ENCODE measurements around the gene AQP1.

Gene AQP1

GRCh38 chr7:30911561-30911969 lies at the start of gene AQP1:
TSS of gene AQP1 (plus strand) at chr7:30911853. CDS start at chr7:30911910, 57 bp downstream.
- peak; percentile 81 for DNase-seq

GRCh38 chr7:30862995-30863705 lies 48.5 kb upstream of the AQP1 start:
- peak; percentile 50 for DNase-seq

GRCh38 chr7:30863706-30864035 lies 48.0 kb upstream of the AQP1 start:
- DNase-seq: no peak

GRCh38 chr7:30864101-30864500 lies 47.6 kb upstream of the AQP1 start:
- DNase-seq: no peak

- no peak for DNase-seq
These were observed 46.6 kb upstream of the AQP1 start for GRCh38 chr7:30865076-30865475.

DNA sequence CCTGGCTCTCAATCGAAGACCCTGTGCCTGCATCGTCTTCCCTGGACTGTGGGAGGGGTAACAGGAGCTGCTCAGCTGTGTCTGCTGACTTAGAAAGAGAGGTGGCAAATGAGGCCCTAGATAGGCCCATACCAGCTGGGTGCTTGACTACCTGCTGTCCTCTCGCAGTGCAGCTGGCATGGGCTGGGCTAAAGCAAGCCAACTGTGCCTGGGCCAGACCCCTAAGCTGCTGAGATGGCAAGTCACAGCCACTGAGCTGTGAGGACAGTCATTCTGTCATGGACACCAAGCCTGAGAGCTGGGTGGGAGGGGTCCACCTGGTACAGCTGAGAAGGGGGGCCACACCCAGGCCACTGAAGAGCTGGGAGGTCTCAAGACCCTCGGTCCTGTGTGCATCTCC lies 45.8 kb upstream of the AQP1 start:
- DNase-seq: no peak

GRCh38 chr7:30866939-30867338 lies 44.7 kb upstream of the AQP1 start:
- no peak for DNase-seq

DNA sequence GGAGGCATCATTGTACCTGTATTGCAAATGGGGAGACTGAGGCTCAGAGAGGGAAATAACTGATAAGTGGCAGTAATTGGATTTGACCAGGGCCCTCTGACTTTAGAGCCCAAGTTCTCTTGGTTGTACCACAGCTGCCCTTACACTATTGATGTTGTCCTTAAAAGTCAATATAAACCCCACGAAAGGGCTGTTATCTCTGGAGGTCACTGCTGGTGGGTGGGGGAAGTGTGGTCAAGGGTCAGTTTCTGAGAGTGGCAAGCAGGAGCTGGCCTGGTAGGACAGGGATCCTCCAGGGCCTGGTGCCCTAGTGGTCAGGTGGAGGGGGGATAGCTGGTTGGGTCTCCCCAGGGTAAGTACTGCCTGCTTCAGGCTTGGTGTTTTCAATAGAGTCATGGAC lies 44.2 kb upstream of the AQP1 start:
- DNase-seq: no peak

DNA sequence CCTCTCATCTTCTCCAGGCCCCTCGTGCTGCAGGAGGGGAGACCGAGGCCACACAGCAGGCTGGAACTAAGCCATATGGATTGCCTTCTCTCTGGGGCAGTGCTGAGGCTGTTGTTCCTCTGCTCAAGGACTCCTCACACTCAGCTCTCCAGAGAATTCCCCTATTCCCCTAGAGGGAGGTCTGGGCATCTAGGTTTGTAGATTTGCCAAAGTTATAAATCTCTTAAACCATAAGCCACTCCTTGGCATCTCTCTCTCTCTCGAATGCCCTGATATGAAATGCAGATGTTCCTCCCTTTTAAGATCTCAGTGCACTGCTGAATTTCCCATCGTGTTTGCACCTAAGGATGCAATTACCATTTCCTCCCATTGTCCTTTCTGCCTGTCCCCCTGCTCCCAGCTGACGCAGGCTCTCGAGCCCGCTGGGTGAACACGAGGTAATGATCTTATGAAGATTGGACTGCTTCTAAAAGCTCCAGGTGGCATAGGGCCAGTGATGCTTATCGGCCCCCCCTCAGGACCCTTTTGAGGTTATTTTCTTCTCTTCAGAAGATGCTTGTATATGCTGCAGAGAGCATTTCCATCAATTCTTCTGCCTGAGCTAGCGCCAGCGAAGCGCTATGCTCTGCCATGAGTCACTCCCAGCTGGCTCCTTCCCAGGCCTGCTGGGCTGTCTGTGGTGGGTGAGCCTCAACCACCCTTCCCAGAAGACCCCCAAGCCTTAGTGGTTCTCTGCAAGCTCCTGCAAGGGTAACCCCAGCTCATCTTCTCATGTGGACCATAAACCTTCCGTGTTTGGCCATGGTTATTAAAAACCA lies 41.6 kb upstream of the AQP1 start:
- DNase-seq: peak; percentile 86

DNA sequence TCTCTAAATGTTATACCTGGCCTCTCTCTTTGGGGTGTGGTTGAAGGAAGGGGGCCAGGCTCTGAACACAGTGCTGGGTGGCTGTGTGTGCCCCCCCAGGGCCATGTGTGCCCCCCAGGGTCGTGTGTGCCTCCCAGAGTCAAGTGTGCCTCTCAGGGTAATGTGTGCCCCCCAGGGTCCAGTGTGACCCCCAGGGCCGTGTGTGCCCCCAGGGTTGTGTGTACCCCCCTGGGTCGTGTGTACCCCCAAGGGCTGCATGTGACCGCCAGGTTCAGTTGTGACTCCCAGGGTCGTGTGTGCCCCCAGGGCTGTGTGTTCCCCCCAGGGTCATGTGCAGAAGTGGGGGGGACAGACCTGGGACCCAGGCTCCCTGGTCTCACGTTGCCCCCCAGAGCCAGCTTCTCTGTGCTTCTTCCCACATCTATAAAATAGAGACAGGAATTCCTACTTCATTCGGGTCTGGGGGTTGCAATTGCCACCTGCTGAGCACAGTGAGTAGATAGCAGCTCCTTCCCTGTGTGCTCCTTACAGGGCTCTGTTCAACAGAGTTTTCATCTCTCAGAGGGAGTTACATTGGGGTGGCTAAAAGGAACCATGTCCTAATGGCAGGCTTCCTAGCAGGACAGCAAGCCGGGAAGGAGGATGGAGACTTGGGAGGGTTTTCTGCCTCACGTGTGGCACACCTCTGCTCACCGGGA lies 40.7 kb upstream of the AQP1 start:
- no peak for DNase-seq

DNA sequence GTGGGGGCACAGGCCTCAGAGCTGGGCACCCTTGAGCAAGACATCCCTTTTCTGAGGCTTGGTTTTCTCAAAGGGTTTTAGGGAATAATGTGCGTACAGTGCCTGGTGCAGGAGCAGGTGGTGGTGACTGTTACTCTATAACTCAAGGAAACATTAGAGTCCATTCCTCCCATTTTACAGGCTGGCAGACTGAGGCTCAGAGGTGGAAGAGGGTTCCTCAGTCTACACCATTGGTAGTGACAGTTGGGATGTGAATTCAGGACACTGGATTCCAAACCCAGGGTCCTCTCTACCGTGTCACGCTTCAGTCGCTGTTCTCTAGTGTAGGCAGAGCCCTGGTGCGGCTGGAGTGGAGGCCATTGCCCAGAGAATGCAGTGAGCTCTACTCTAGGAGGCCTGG lies 40.0 kb upstream of the AQP1 start:
- no peak for DNase-seq

GRCh38 chr7:30873207-30873606 lies 38.4 kb upstream of the AQP1 start:
- DNase-seq: no peak

DNA sequence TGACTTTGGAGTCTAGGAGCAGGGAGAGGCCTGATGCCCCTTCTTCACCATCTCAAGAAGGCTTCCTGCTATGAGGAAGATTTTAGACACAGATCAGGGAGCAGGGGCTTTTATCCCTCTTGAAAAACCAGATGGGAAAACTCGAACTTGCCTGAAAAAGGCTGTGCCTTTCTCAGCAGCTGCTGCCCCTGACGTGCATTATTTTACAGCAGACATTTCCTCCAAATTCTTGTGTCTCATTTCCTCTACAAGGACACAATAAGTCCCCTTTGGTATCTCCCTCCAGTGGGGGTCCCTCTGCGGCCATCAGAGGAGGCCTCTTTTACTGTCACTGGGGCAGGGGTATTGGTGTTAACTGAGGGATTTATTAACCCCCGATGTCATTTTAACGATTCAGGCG lies 38.0 kb upstream of the AQP1 start:
- DNase-seq: no peak

GRCh38 chr7:30874656-30875302 lies 36.9 kb upstream of the AQP1 start:
- DNase-seq: no peak

GRCh38 chr7:30877015-30877769 lies 34.5 kb upstream of the AQP1 start:
- no peak for DNase-seq

- no peak for DNase-seq
These were observed 33.7 kb upstream of the AQP1 start for GRCh38 chr7:30877993-30878392.

DNA sequence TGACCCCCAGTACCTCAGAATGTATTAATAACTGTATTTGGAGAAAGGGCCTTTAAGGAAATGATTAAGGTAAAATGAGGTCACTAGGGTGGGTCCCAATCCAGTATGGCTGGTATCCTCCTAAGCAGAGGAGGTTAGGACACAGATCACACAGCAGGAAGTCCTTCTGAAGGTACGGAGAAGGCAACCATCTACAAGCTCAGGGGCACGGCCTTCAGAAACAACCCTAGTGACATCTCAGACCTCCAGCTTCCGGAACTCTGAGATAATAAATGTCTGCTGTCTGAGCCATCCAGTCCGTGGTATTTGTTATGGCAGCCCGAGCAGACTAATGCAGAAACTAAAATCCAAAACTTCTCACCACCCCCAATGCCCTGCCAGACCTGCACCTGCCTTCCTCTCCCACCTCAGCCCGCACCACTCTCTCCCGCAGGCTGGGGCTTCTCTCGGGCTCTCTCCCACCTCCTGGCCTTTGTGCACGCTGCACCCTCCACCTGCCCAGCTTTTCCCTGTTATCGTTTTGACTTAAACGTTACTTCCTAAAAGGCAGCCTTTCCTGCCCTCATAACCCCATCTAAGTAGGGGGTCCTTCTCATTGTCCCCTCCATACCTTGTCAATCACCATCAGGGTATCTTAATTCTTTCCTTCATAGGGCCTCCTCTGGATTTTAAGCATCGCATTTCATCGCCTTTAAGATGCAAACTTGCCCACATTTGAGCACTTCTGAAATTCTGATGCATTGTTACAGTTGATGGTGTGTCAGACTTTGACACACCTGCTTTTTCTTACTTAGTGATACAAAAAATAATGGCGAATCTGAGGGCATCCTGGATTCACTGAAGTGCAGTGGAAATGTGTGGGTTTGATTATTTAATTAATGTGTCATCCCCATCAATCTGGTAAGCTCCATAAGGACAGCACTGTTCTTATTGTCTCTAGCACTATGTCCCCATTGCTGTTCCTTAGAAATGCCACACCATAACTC lies 32.2 kb upstream of the AQP1 start:
- no peak for DNase-seq

- DNase-seq: no peak
These were observed 31.4 kb upstream of the AQP1 start for GRCh38 chr7:30880125-30880720.

GRCh38 chr7:30880941-30881340 lies 30.7 kb upstream of the AQP1 start:
- DNase-seq: no peak

DNA sequence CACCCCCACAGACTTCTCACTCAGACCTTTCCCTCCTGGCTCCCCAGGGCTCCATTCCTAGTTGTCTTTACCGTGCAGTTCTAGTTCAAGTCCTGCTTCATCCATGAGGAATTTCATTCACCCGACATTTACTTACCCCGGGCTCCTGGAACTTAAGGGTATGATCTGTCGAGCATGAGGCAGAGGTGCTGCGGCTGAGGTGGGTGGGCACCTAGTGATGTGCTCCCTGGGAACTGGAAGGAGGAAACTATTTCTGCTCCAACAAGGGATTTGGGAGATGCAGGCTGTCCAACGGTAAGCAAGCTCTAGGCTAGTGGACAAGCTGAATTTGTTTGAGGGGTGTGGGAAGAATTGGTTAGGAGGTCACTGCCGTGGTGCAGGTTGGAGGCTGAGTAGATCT lies 30.2 kb upstream of the AQP1 start:
- DNase-seq: no peak

GRCh38 chr7:30884881-30885280 lies 26.8 kb upstream of the AQP1 start:
- no peak for DNase-seq

All from eye (tissue), 1 donor.